ENCODE measurements around the gene VGF.

Gene VGF

GRCh38 chr7:101159696-101160674, 5.4 kb downstream of the VGF start (continued):
- TF ChIP-seq GLI2 (tag by site-specific recombination; IDR thresholded peaks at IDR 0.05; ENCODE audit: borderline replicate concordance, low read depth) (no peak), ZNF292 (tag by site-specific recombination; IDR thresholded peaks at IDR 0.05; ENCODE audit: borderline replicate concordance, low read depth) (no peak), ZNF341 (tag by site-specific recombination; IDR thresholded peaks at IDR 0.05; ENCODE audit: low read depth) (no peak), KLF1 (tag by site-specific recombination; IDR thresholded peaks at IDR 0.05) (no peak), GLIS2 (tag by site-specific recombination; IDR thresholded peaks at IDR 0.05) (peak; percentile 74; the same call in 1 of the 2 replicates), PRDM10 (tag by site-specific recombination; IDR thresholded peaks at IDR 0.05) (peak; percentile 75), ZFP37 (tag by site-specific recombination; IDR thresholded peaks at IDR 0.05) (no peak), GFI1B (tag by site-specific recombination; IDR thresholded peaks at IDR 0.05) (no peak), ZNF335 (tag by site-specific recombination; conservative IDR thresholded peaks at IDR 0.05) (no peak), ZNF645 (tag by site-specific recombination; IDR thresholded peaks at IDR 0.05) (no peak), RBAK (tag by site-specific recombination; IDR thresholded peaks at IDR 0.05) (peak; percentile 43; the same call in 1 of the 2 replicates), ZNF555 (tag by site-specific recombination; conservative IDR thresholded peaks at IDR 0.05) (no peak), ZNF132 (tag by site-specific recombination; IDR thresholded peaks at IDR 0.05; ENCODE audit: borderline replicate concordance) (no peak), ZSCAN30 (tag by site-specific recombination; IDR thresholded peaks at IDR 0.05) (no peak), ZEB2 (tag by site-specific recombination; IDR thresholded peaks at IDR 0.05) (no peak), SP2 (tag by site-specific recombination; IDR thresholded peaks at IDR 0.05) (no peak), ZNF23 (tag by site-specific recombination; IDR thresholded peaks at IDR 0.05; ENCODE audit: borderline replicate concordance) (no peak), ZNF530 (tag by site-specific recombination; IDR thresholded peaks at IDR 0.05; ENCODE audit: low read depth) (no peak), ZNF473 (tag by site-specific recombination; IDR thresholded peaks at IDR 0.05) (0 out of 2 replicates have a peak, but pooled peaks have one; percentile 35), REST (tag by site-specific recombination; IDR thresholded peaks at IDR 0.05) (no peak), ZFP69B (tag by site-specific recombination; IDR thresholded peaks at IDR 0.05) (no peak)
- TF ChIP-seq, protein P1, sequence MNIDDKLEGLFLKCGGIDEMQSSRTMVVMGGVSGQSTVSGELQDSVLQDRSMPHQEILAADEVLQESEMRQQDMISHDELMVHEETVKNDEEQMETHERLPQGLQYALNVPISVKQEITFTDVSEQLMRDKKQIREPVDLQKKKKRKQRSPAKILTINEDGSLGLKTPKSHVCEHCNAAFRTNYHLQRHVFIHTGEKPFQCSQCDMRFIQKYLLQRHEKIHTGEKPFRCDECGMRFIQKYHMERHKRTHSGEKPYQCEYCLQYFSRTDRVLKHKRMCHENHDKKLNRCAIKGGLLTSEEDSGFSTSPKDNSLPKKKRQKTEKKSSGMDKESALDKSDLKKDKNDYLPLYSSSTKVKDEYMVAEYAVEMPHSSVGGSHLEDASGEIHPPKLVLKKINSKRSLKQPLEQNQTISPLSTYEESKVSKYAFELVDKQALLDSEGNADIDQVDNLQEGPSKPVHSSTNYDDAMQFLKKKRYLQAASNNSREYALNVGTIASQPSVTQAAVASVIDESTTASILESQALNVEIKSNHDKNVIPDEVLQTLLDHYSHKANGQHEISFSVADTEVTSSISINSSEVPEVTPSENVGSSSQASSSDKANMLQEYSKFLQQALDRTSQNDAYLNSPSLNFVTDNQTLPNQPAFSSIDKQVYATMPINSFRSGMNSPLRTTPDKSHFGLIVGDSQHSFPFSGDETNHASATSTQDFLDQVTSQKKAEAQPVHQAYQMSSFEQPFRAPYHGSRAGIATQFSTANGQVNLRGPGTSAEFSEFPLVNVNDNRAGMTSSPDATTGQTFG (tag by site-specific recombination; IDR thresholded peaks at IDR 0.05; ENCODE audit: borderline replicate concordance), result no peak
- TF ChIP-seq, protein P2, sequence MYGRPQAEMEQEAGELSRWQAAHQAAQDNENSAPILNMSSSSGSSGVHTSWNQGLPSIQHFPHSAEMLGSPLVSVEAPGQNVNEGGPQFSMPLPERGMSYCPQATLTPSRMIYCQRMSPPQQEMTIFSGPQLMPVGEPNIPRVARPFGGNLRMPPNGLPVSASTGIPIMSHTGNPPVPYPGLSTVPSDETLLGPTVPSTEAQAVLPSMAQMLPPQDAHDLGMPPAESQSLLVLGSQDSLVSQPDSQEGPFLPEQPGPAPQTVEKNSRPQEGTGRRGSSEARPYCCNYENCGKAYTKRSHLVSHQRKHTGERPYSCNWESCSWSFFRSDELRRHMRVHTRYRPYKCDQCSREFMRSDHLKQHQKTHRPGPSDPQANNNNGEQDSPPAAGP (tag by site-specific recombination; IDR thresholded peaks at IDR 0.05), result peak; percentile 96
- TF ChIP-seq, protein P3, sequence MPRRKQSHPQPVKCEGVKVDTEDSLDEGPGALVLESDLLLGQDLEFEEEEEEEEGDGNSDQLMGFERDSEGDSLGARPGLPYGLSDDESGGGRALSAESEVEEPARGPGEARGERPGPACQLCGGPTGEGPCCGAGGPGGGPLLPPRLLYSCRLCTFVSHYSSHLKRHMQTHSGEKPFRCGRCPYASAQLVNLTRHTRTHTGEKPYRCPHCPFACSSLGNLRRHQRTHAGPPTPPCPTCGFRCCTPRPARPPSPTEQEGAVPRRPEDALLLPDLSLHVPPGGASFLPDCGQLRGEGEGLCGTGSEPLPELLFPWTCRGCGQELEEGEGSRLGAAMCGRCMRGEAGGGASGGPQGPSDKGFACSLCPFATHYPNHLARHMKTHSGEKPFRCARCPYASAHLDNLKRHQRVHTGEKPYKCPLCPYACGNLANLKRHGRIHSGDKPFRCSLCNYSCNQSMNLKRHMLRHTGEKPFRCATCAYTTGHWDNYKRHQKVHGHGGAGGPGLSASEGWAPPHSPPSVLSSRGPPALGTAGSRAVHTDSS (tag by site-specific recombination; IDR thresholded peaks at IDR 0.05), result no peak

All from HEK293 (cell line).